GM12872 (cell line): ENCODE measurements around the gene RAB24.

ENCODE experiments used
- TF ChIP-seq, protein P1 (sequence below): IDR thresholded peaks from 3 replicates; pipeline ENCODE4 v1.5.1; 2011; ENCODE audit warnings: low read depth, mild to moderate bottlenecking, low read length, moderate library complexity; ENCODE audit not compliant: insufficient read depth

The RAB24 gene

DNA sequence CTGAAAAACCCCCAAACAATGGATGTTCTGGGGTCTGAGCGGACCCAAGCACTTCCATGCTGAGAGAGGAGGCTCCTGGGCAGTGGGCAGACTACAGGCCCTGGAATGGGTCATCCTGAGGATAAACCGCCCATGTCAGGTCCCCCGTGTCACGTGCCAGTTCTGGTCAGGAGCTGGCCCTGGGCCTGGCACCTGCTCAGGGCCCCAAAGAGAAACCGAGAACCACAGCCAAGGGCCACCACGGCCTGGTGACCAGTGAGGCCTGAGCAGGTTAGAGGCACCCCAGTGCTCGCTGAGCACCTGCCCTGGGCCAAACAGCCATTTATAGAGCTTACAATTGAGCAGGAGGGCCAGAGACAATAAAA lies 32.2 kb upstream of the RAB24 start:
- TF ChIP-seq, protein P1, sequence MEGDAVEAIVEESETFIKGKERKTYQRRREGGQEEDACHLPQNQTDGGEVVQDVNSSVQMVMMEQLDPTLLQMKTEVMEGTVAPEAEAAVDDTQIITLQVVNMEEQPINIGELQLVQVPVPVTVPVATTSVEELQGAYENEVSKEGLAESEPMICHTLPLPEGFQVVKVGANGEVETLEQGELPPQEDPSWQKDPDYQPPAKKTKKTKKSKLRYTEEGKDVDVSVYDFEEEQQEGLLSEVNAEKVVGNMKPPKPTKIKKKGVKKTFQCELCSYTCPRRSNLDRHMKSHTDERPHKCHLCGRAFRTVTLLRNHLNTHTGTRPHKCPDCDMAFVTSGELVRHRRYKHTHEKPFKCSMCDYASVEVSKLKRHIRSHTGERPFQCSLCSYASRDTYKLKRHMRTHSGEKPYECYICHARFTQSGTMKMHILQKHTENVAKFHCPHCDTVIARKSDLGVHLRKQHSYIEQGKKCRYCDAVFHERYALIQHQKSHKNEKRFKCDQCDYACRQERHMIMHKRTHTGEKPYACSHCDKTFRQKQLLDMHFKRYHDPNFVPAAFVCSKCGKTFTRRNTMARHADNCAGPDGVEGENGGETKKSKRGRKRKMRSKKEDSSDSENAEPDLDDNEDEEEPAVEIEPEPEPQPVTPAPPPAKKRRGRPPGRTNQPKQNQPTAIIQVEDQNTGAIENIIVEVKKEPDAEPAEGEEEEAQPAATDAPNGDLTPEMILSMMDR, result no peak

DNA sequence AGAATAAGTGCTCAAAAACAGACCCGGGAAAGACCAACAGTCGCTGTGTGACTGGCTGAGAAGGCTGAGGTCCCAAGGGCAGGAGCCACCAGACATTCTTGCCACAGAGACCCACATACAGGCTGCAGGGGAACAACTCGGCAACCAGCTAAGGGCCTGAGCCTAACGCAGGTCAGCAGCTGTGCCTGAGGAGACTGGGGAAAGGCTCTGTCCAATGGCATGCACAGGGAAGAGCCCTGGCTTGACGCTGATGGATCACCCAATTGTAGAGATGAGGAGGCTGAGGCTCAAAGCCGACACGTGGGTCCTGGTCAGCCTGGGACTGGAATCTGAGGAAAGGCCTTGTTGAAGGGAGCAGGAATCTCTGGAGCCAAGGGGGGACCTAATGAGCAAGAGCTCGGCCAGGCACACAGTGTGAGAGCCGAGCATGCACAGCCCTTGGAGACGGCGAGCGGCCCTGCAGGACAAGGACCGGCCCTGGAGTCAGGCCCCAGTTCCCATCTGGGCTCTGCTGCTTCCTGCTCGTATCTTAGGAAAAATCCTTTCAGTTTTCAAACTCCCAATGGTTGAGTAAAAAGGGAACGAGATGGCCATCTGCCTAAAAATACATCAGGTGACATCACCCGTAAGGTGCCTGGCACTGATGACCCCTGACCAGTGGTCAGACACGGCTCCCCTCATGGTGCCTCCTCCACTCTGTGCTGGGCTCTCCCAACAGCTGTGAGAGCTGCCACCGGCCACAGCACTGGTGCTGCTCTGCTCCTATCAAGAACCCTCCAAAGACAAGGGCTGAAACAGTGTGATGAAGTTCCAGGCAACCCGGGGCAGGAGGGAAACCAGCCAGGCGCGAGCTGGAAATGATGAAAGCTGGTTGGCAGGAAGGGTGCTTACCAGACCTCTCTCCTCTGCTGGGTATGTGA lies 31.5 kb upstream of the RAB24 start:
- TF ChIP-seq, protein P1, result no peak

DNA sequence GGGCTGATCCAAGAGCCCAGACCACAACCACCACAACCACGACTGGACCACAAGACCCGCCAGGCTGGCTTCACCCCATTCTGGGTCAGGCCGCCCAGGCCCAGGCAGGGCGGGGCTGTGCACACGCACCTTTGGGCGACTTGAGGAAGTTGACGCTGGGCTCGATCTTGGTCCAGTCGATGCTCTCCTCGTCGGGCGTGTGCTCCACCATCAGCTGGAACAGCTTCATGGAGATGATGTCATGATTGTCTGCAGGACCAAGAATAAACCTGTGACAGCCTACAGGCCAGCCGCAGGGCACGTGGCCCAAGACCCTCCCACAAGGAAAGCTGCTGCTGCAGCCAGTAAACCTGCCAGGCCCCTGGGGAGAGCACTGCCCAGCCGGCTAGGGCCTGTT lies 30.6 kb upstream of the RAB24 start:
- TF ChIP-seq, protein P1, result no peak

DNA sequence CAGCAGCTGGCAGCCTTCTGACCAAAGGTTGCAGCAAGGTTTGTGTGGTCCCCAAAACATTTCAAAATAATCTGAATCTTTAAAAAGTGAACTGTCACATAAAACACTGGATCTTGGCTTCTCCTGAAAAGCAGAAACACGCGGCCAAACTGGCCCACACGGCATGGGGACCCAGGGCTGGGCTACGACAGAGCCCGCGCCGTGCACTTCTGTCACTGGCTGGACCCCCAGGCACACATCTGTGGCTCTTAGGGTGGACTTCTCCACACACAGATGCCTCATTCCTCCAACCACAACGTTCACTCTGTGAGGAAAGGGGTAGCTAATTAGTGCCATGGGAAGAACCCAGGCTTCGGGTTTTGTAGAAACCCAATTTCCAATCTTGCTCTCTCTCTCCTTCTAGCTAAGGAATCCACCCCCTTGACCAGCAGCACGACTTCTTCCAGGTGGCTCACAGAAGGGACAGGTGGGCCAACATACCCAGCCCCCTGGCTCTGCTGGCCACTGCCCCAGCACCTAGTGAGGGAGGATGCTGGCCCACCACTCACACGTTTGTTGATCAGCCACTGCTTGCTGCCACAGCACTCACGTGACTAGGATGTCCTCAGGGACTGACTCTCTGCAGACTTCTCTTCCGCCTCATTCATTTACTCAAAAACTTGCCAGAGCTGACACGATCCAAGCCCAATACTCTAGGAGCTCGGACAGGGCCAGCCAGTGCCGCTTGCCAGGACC lies 30.1 kb upstream of the RAB24 start:
- TF ChIP-seq, protein P1, result no peak

DNA sequence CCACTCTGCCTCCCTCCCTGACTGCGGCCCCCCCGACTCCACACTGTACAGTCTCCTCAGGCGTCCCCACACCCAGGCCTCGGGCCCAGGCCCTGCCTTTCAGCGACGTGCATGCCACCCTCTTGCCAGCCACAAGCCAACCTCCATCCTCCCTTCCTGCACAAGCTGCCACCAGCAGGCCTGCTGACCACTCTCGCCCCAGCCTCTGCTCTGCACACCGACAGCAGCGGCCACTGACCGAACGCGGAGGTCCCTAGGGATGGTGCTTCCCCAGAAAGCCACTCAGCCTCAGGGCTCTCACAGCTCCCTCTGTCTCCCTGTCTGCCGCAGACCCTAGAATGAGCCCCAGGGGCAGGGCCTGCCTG lies 29.4 kb upstream of the RAB24 start:
- TF ChIP-seq, protein P1, result no peak

DNA sequence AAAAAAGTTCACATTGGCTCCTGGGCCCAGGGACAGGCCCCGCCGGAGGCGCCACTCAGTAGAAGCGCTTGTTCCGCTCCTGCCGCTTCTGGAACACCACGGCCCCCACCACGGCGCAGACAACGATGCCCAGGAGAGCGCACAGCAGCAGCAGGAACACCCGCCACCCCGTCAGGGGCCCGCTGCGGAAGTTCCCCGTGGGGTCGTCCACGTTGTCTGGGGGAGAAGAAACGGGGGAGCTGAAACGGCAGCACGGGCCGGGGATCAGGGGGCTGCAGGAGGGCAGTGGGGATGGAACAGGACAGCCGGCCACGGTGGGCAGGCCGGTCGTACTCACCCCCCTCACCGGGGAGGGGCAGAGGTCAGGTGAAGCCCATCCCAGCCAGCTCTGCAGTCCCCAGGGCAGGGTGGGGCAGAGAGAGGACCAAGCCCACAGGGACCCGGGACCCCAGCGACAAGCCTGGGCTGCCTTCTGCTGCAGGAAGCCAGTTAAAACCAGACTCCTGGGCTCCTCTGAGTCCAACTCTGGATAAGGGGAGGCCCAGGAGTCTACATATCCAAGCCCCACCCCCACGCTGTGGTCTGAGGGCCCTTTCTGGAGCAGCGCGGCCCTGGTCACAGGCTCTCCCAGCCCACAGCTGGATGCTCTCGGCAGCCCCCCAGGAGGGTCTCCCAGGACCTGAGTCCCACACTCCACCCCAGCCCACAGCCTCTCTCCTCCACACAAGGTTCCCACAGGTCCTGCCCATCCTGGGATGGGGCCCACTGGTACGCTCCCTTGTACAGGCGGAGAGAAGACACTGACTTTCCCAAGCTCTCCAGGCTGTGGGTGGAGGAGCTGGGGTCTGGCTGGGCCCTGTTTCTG lies 28.7 kb upstream of the RAB24 start:
- TF ChIP-seq, protein P1, result no peak
